ENCODE measurements around the gene RNF214.

The RNF214 gene

DNA sequence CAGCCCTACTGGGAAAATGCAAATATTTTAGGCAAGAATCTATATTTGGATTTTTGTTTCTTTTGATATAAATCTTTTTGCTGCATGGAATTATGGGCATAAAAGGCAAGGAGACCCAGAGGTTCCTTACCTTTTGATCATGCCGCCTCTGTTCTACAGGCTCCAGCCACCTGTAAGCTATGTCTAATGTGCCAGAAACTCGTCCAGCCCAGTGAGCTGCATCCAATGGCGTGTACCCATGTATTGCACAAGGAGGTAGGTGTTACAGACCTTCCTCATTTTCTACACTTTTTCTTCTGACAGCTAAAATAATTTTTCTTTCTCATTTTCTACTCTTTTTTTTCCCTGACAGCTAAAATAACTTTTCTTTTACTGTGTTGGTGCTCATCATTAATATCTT, 50.5 kb downstream of the RNF214 start:
- no peak for DNase-seq (ENCODE audit: low read depth in 2 of 2)

GRCh38 chr11:117284053-117284452, 51.6 kb downstream of the RNF214 start:
- DNase-seq (ENCODE audit: low read depth in 2 of 2): no peak

DNA sequence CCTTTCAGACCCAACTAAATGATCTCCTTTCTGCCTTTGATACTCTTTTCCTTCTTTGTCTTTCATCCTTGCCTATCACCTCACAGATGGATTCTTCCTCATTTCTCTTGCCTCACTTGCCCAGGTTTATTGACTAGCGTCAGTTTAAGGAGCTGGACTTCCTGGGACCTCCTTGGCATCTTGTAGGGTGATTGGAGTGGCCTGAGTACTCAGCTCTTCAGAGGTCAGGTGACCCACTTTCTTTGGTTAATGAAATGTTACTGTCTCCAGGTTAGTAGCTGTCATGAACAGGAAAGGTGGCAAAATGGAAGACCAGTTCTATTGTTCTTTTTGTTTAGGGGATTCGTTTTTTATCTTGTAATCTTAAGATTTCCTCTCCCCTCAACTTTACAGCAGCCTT, 54.1 kb downstream of the RNF214 start:
- DNase-seq (ENCODE audit: low read depth in 2 of 2): no peak

DNA sequence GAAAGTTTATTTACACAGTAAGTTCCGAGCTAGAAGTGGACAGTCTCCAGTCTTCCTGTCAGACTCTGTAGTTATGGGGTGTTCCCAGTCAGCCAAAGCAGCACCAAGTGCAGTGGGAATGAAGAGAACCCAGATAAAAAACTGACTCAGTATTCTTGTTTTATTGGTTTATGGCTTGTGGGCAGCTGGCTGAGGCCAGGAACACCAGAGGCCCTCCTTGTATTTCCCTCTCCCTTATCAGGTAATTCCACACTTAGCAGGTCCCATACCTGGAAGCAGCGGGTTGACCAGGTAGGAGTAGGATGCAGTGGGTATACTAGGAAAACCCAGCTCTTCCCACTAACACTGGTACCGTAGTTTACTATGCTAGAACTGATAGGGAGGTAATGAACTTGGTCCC, 55.2 kb downstream of the RNF214 start:
- no peak for DNase-seq (ENCODE audit: low read depth in 2 of 2)

DNA sequence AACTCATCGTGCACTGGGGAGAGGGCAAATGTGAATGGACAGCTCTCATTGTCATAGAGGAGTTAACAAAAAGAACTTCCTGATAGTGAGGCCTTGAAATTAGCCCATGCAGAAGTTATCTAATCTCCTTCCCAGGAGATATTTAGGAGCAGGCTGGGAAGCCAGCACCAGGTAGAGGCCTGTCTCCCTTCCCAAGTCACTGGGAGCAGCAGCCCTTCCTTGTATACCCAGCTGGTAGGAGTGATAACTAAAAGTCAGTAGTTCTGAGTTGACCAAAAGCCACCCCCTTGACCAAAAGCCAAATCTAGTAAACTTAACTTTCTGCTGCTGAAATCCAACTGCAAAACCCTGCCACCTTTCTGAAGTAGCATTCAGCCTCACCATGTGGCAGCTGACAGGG, 57.3 kb downstream of the RNF214 start:
- no peak for DNase-seq (ENCODE audit: low read depth in 2 of 2)

DNA sequence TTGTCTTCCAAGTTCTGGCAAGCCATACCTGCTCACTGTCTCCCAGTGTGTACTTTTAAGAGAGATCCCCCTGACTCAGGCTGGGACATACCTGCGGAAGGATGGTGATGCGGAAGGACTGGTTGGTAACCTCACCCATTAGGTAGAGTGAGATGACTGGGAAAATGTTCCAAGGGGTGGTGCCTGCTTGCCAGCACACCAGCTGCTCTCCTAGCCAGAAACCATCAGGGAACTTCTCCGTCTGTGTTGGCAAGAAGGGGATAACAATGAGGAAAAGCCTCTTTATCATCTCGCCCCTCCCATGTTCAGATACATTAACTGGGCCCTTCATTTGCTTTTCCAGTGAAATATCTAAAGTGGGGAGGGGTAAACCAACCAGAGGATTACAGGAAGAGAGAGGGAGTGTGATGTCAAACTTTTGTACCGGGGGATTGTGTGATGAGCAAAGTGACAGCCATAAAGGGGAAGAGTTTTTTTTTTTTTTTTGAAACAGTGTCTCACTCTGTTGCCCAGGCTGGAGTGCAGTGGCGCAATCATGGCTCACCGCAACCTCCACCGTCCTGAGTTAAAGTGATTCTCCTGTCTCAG, 58.4 kb downstream of the RNF214 start, which contains the start of gene BACE1-AS:
Gene BACE1-AS (plus strand): TSS at position 538 of the 588 bp plus-strand sequence.
- DNase-seq (ENCODE audit: low read depth in 2 of 2): no peak

DNA sequence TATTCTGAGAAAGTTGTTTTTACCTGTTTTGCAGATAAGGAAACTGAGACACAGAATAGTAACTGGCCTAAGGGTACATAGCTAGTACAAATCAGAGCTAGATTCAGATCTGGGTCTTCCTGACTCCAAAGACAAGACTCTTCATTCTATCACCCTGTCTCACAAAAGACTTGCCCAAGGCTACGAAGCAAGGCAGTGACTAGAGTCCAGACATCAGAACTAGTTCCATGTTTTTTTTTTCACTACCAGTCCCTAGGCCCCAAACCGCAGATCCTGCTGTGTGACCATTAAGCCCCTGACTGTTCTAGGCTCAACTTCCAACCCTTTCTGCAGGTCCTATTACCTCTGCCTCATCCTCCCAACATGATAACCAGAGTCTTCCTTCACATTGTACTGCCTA, 60.1 kb downstream of the RNF214 start:
- no peak for DNase-seq (ENCODE audit: low read depth in 2 of 2)

GRCh38 chr11:117295438-117296137, 63.1 kb downstream of the RNF214 start:
- no peak for DNase-seq (ENCODE audit: low read depth in 2 of 2)

DNA sequence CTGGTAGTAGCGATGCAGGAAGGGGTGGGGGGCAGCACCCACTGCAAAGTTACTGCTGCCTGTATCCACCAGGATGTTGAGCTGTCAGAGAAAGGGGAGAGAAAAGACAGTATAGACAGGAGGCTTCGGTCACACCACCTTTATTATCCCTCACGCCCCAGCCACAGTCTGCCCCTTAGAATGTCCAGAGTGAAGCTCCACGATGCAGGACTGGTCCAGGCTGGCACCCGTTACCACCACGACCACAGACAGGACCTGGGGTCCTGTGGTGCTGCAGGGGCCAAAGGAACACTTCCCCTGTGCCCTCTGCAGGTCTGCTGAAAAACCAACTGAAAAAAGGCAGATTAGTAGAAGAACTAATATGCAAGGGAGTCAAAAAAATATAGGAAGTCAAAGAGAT, 64.4 kb downstream of the RNF214 start:
- DNase-seq (ENCODE audit: low read depth in 2 of 2): no peak

GRCh38 chr11:117298195-117298594, 65.7 kb downstream of the RNF214 start:
- no peak for DNase-seq (ENCODE audit: low read depth in 2 of 2)

GRCh38 chr11:117299351-117300282, 67.1 kb downstream of the RNF214 start:
- DNase-seq (ENCODE audit: low read depth in 2 of 2): no peak

- no peak for DNase-seq (ENCODE audit: low read depth in 2 of 2)
Observed at GRCh38 chr11:117300283-117300663, 67.8 kb downstream of the RNF214 start.

- no peak for DNase-seq (ENCODE audit: low read depth in 2 of 2)
Observed at GRCh38 chr11:117300773-117301172, 68.3 kb downstream of the RNF214 start.

- no peak for DNase-seq (ENCODE audit: low read depth in 2 of 2)
Observed at GRCh38 chr11:117302228-117302627, 69.8 kb downstream of the RNF214 start.

- DNase-seq (ENCODE audit: low read depth in 2 of 2): no peak
Observed at GRCh38 chr11:117303101-117303500, 70.6 kb downstream of the RNF214 start.

DNA sequence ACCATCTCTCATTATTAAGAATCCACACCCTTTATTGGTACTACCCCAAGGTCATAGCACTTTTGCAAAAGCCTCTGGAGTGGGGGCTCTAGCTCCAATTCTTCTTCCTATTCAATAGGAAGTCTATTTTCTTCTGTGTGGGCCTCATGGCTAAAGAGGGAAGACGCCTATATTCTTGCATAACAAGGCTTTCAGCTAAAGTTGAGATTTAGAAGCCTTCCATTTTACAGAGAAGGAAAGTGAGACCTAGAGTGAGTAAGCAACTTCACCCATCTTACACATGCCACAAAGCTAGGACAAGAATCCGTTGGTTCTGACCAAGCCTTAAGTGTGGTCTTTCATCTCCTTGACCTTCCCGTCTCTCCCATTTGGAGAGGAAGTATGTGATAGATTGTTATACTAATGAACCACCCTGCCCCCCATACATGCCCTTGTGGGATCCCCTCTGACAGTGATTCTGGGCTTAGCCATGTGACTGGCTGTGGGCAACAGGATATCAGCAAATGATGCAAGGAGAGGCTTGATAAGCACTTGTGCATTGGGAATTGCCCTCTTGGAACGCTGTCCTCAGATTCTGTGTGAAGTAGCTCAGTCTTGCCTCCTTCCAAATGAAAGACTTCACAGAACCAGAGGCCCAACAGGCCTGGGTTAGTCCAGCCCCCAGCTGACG, 71.3 kb downstream of the RNF214 start:
- no peak for DNase-seq (ENCODE audit: low read depth in 2 of 2)

GRCh38 chr11:117305145-117305544, 72.7 kb downstream of the RNF214 start:
- DNase-seq (ENCODE audit: low read depth in 2 of 2): no peak

GRCh38 chr11:117309310-117309709, 76.8 kb downstream of the RNF214 start:
- DNase-seq (ENCODE audit: low read depth in 2 of 2): no peak

GRCh38 chr11:117313091-117313490, 80.6 kb downstream of the RNF214 start:
- DNase-seq (ENCODE audit: low read depth in 2 of 2): no peak

DNA sequence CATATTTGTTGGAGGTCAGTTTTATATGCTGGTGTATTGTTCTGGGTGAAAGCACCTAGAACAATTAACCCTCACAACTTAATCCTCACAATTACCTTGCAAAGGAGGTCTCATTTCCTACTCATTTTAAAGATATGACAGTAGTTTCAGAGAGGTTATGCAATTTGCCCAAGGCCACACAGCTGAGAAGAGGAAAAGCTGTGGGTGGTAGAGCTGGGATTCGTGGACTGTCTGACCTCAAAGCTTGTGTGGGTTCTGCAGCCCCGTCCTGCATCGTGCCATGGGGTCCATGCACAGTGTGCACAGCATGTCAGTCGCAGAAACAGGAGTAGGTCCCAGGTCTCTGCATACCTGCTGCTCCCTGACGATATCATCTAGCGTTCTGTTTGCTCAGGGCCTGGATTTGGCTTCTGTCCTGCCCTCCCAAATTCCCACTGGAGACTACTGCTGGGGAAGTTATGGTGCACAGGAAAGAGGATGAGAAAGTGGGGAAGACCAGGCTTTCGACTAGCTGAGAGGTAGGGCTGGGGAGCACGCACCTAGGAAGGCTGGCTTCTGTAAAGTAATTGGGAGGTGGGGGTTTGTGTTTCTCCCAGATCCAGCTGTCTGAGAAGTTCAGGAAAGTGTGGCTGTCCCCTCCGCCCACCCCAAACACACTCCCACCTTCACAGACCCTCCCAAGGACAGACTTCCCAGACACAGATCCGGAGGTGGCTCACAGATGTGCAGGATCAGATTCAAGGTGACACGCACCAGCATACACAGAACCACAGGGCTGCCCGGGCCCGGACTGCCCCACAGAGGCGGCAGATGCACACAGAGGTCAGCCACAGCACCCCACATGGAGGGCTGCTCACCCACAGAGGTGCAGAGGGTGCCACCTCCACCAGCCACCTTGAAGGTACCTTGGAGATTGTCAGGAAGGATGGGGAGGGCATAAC, 81.6 kb downstream of the RNF214 start:
- no peak for DNase-seq (ENCODE audit: low read depth in 2 of 2)

- no peak for DNase-seq (ENCODE audit: low read depth in 2 of 2)
Observed at GRCh38 chr11:117314840-117315239, 82.4 kb downstream of the RNF214 start.
